HUDEP-2 (cell line): ENCODE data around the gene PCYT1A.
"Not testable (repeated sequence)": the region's sequence is repeated elsewhere in the genome, so short reads cannot be mapped to it uniquely, and the experiment has no call there.

Experiments
- DNase-seq, 76 experiments: peaks; one replicate each; lab custom pipeline; 2025; ENCODE audit not compliant: unreplicated experiment in 76 of 76; lab: John Stamatoyannopoulos, UW

PCYT1A gene

GRCh38 chr3:196216681-196217211, 70.8 kb downstream of the PCYT1A start:
- DNase-seq, result no peak

GRCh38 chr3:196216089-196216564, 71.4 kb downstream of the PCYT1A start, which contains the start of gene SLC51A:
Gene SLC51A (plus strand): TSS chr3:196216534. CDS start chr3:196216713, 179 bp downstream.
- DNase-seq, result no peak

GRCh38 chr3:196215493-196216020, 72.0 kb downstream of the PCYT1A start:
- DNase-seq, result no peak

- DNase-seq, result no peak
These were observed 72.6 kb downstream of the PCYT1A start for GRCh38 chr3:196214783-196215441.

- DNase-seq, result no peak
These were observed 76.6 kb downstream of the PCYT1A start, which contains the start of gene ZDHHC19 for GRCh38 chr3:196210673-196211556. Gene ZDHHC19 (minus strand): TSS chr3:196211400. CDS start chr3:196211315, 85 bp downstream.

- not testable (repeated sequence) for DNase-seq
These were observed 77.4 kb downstream of the PCYT1A start for GRCh38 chr3:196209944-196210672.

GRCh38 chr3:196208942-196209695, 78.4 kb downstream of the PCYT1A start:
- no peak for DNase-seq

- peak in 43 of 76 experiments; percentile 10 to 75 (median 39) for DNase-seq
These were observed 79.5 kb downstream of the PCYT1A start for GRCh38 chr3:196207833-196208607.

GRCh38 chr3:196207159-196207832, 80.2 kb downstream of the PCYT1A start:
- peak in 3 of 76 experiments; percentile 19 to 38 (median 34) for DNase-seq

- DNase-seq, result peak in 1 of 76 experiments; percentile 6
These were observed 81.9 kb downstream of the PCYT1A start for GRCh38 chr3:196205442-196206205.

GRCh38 chr3:196203846-196204245, 83.7 kb downstream of the PCYT1A start:
- no peak for DNase-seq

GRCh38 chr3:196202516-196202970, 85.0 kb downstream of the PCYT1A start:
- DNase-seq, result no peak

GRCh38 chr3:196198771-196199753, 88.5 kb downstream of the PCYT1A start:
- peak in 7 of 76 experiments; percentile 10 to 24 (median 17) for DNase-seq

- no peak for DNase-seq
These were observed 89.3 kb downstream of the PCYT1A start for GRCh38 chr3:196198081-196198675.

GRCh38 chr3:196197524-196197923, 90.0 kb downstream of the PCYT1A start:
- DNase-seq, result no peak
